Retina (tissue), 1 donor: ENCODE data around the gene ASTL.

ENCODE experiments used
- DNase-seq: peaks from one replicate; pipeline ENCODE4 v3.0.0-alpha.2; 2016

Gene ASTL

DNA sequence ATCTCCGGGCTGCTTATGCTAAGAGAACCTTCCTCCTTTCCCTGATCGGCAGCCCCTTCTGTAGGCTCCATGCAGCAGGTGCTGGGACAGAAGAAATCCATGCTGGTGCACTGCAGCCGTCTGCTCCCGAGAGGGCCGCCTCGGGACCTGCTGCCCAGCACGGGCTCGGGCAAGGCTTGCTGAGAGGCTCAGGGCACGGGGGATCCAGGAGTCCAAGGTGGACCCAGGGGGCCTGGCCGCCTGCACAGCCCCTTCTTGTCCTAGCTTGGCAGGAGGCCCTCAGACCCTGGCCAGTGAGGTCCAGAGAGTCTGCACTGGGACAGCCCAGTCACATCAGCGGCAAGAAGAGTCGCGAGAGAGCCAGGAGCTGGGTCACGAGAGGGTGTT lies 20.2 kb upstream of the ASTL start:
- DNase-seq, result no peak

DNA sequence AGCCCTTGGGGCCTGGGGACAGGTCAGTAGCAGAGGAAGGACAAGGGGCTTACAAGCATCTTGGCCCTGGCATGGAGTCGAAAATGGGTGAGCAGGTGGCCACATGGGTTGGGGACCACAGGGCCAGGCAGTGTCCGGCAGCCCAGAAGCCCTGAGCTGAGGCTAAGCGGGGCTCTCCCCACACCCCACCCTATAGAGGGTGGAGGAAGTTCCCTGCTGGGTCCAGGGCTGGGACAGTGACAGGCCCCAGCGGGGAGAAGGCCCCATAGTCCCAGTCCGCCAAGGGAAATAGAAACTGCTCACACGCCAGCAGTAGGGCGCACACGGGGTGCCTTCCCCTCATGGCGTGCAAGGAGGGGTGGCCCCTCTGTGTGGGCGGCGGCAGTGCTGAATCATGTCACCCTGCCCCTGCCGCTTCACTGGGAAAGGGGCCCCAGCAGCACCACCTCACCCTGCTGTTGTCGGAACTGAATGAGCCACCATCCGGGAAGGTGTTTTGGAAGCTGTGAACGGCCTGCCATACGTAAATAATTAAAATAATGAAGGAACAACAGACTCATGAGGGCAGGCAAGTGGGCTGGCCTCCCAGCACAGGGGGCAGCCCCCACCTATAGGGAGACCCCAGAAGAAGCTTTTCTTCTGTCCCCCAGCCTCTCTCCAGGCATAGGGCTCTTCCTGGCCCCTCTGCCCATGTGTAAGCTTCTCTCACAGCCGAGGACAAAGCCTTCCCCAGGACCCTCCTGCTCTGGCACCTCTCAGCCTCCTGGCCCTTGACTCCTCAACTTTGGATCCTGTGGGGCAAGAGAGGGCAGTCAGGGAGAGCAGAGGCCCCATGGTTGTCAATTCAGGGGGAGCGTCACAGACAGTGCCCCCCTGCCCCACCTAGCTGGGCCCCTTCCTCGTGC lies 19.6 kb upstream of the ASTL start:
- no peak for DNase-seq

GRCh38 chr2:96156926-96157648 lies 18.8 kb upstream of the ASTL start:
- DNase-seq, result no peak

DNA sequence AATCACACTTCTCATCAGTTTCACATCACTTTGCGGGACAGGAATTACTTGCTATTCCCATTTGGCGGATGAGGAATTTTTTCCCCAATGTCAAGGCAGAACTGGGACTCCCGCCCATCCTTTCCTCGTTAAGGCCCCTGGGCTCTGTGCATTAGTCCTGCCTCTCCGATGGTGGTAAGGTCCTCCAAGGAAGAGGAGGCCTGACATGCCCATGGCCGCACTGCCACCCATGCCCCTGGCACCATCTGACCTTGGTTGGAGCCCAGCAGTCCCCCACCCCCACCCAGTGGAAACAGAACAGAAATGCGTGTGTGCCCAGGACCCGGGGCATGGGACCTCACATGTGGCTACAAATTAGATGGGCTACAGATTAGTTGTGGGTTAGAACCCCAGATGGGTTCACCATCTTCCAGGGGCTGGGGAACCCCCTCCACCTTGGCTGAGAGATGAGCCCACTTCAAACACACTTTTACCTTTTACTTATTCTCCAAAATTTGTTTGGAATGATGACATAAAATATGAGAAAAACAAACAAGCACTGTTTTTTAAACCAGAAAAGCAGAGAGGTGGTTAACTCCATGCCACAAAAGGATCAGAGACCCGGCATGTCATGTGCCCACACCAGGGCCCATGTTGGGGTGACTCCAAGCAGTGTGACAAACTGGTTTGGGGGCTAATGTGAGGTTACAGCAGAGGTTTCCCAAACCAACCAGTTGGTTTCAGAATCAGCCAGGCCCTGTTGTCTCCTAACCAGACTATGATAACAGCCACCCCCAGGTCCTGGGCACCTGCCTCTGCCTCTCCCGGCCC lies 17.9 kb upstream of the ASTL start:
- DNase-seq, result no peak

- no peak for DNase-seq
Observed at GRCh38 chr2:96154506-96155380, 16.4 kb upstream of the ASTL start.

- no peak for DNase-seq
Observed at GRCh38 chr2:96153991-96154431, 15.7 kb upstream of the ASTL start.

- DNase-seq, result no peak
Observed at GRCh38 chr2:96153291-96153713, 15.0 kb upstream of the ASTL start.

DNA sequence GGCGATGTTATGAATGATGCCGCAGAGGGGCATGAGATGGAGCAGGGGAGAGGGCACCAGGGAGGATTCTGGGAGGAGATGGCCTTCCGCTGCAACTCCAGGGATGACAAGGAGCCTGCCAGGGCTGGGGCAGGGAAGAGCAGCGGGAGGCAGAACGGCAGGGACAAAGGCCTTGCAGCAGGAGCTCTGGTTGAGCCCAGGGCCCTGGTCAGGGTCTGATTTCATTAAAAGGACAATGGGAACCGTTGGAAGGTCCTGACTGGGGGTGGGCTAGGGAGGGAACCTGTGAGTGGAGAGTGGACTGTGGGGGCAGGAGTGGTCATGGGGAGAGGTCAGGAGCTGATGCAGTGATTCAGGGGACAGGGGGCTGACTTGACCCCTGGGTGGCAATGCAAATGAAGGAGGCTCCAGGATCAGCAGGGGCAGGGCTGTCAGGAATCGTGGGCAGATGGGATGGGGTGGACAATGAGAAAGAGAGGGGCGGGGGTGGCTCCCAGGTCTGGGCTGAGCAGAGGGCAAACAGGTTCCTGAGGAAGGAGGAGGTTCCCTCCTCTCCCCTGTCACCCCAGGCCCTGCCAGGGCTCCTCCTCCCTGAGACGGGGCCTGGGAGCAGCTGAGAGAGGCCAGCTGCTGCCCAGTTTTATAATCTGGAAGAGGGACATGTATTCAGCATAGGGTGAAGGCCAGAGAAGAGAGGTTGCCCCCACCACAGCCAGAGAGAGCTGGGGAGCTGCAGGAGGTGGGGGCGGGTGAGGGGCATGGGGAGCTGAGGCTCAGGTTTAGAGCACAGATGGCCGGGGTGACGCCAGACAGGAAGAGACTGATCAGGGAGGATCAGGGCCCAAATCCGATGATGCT lies 14.2 kb upstream of the ASTL start:
- peak; percentile 62 for DNase-seq

DNA sequence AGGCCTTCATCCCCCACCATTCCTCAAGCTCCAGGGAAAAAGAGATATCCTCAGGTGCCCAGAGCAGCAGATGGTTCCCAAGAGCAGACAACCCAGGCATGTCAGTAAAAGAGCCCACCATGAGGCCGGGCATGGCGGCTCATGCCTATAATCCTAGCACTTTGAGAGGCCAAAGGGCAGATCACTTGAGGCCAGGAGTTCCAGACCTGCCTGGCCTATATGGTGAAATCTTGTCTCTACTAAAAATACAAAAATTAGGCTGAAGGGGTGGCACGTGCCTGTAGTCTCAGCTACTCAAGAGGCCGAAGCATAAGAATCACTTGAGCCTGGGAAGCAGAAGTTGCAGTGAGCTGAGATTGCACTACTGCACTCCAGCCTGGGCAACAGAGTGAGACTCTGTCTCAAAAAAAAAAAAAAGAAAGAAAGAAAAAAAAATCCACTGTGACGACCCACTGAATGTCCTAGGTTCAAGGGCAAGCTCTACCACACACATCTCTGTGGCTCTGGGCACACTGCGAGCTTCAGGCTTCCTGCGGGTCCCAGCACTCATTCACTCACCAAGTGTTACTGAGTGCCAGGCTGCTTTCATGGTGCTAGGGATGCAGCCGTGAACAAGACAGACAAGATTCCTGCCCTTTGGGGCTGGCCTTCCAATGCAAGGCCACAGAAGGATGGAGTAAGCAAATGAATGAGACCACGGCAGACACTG lies 13.4 kb upstream of the ASTL start:
- DNase-seq, result no peak

DNA sequence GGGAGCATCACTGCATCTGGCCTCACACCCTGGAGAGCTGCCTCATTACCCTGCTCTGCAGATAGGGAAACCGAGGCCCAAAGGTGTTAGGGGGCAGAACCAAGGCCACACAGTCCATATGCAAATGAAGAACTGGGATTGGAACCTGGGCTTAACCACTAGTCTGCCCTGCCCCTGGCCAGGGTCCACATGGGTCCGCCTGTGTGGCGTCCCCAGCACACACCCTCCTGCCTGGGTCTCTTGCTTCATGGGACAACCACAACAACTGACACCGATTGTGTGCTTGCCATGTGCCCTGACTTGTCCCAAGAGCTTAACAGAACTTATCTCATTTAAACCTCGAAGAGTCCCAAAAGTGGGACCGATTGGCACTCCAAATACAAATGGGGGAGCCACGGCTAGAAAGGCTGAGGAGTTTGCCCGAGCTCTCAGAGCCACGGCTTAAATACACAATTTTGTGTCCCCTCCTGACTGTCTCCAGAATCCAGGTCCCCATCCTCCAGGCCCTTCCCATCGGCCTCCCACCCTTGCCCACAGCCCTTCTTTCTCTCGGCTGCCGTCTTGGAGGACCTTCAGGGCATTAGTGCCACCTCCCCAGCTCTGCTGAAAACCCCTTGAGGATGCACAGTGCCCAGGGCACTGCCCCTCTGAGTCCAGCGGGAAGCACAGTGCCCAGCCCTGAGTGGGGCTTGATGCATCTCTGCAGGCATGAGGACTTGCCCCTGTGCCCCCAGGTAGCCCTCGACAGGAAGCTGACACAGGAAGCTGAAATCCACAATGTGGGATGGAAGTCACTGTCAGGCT lies 12.7 kb upstream of the ASTL start:
- DNase-seq, result no peak

- no peak for DNase-seq
Observed at GRCh38 chr2:96150007-96150640, 11.8 kb upstream of the ASTL start.

GRCh38 chr2:96148410-96149217 lies 10.3 kb upstream of the ASTL start:
- DNase-seq, result peak; percentile 93

DNA sequence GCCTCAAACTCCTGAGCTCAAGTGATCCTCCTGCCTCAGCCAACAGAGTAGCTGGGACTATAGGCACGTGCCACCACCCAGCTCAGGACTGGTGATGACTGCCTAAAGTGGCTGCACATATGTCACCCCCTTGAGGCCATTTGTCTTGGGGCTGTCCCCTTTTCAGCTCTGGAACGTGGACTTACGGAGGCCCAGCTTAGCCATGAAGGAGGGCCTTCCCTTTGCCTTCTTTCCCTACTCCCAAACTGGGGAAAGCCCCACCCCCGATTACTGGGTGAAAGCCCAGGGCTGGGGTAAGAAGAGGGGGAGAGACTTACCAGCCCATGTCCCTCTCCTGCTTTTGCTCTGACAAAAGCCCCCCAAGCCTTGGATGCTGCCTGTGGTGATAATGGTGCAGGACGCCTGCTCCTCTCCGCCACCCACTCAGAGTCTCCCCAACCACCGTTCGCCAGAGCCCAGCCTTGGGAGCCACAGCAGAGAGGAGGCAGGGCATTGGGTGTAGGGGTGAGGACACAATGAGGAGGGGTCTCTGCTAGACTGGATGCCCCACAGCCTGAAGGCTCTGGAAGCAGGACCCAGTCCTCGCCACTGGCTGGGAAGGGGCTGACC lies 9.4 kb upstream of the ASTL start:
- DNase-seq, result no peak

GRCh38 chr2:96146881-96147592 lies 8.7 kb upstream of the ASTL start:
- DNase-seq, result no peak

- DNase-seq, result no peak
Observed at GRCh38 chr2:96146153-96146880, 8.0 kb upstream of the ASTL start.

DNA sequence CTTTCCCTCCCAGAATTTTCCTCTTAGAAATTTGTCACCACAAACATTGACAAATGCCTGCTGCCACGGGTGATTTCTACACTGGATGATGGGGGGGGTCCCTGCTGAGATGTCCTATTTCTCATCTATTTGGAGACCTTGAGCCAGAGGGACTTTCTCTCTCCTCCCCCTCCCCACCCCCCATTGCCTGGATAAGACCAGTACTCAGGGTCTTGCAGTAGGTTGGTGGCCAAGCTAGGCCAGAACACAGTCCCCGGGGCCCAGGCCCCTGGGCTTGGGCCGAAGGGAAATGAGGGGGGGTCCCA lies 7.5 kb upstream of the ASTL start:
- no peak for DNase-seq
